ENCODE results near the gene HMX1.

Gene HMX1

GRCh38 chr4:8871417-8872401, at the start of gene HMX1:
Gene HMX1, minus strand, starts transcription at chr4:8871839. Its CDS starts 225 bp downstream, at chr4:8871614.
- DNase-seq, result no peak

DNA sequence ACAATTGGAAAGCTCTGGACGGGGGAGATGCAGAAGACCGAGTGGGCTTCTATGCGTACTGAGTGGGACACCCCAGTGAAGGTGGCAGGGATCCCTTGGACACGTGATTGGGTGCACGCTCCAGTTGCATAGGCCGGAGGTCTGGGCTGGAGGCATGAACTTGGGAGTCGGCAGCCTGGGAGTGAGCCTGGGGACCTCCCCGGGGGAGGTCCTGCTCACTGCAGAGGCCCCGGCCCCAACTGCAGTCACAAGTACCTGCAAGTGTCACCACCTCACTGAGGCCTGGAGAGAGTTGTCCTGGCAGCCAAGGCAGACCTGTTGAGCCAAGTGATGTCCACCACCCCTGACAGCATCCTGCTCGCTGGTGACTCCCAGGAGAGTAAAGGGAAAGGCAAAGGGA, 49.3 kb upstream of the HMX1 start:
- DNase-seq, result no peak

- no peak for DNase-seq
Measured at GRCh38 chr4:8920289-8920965, 48.8 kb upstream of the HMX1 start.

DNA sequence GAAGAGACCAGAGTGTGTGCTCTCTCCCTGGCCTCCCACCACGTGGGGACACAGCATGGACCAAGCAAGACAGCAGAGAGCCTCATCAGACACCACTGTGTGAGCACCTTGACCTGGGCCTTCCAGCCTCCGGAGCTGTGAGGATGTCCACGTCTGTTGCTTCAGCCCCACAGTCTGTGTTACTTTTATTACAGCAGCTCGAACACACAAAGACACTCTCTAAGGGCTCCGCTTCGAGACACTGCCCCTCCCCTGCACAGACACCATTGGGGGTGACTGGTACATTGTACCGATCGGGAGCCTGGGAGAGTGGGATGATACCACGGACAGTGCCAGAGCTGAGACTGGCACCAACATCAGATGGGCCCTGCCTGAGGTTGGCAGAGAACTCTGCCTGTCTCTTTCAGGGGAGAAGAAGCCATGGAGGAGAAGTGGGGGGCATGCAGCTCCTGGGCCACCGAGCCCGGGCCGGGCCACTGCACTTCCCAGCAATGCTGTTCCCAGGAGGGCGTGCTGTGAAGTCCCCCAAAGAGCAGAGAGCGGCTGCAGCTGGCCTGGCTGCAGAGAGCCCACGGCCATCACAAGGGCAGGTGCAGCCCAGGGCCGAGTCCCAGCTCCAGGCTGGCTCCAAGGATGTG, 48.1 kb upstream of the HMX1 start:
- no peak for DNase-seq

DNA sequence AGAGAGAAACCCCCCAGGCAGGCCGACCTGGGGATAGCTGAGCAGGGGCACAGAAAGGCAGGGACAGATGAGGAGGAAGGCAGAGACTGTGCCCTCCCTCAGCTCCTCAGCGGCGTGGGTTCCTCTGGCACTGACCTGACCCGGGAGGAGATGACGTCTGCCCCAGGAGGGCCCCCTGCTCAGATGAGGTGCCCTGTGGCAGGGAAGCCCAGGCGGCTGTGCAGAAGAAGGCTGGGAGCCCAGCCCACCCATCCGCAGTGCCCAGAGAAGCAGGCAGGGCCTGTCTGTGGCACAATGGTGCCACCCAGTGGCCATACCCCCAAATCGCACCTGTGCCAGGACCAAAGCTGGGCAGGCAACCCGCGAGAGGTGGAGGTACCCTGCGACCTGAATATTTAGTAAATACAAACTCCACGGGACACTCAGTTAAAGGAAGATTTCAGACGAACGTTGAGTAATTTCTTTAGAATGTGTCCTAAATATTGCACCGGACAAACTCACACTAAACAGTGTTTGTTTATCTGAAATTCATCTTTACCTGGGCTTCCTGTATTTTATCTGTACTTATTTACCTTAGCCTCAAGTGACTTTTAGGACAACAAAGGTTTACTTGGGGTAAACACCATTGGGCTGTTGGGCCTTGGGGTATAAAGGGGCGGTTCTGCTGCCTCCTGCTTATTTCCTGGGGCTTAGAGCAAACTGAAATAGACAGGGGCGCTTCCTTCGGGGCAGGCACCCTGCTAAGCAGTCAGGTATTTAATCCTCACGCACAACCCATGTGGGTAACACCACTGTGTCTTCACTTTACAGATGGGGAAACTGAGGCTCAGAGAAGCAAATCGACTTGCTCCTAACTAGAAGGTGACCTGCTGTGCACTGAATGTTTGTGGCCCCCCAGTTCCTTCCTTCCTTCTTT, 46.5 kb upstream of the HMX1 start:
- peak; percentile 49 for DNase-seq

GRCh38 chr4:8917321-8917811, 45.7 kb upstream of the HMX1 start:
- no peak for DNase-seq

GRCh38 chr4:8916906-8917305, 45.3 kb upstream of the HMX1 start:
- DNase-seq, result no peak

- DNase-seq, result no peak
Measured at GRCh38 chr4:8916351-8916885, 44.8 kb upstream of the HMX1 start.

DNA sequence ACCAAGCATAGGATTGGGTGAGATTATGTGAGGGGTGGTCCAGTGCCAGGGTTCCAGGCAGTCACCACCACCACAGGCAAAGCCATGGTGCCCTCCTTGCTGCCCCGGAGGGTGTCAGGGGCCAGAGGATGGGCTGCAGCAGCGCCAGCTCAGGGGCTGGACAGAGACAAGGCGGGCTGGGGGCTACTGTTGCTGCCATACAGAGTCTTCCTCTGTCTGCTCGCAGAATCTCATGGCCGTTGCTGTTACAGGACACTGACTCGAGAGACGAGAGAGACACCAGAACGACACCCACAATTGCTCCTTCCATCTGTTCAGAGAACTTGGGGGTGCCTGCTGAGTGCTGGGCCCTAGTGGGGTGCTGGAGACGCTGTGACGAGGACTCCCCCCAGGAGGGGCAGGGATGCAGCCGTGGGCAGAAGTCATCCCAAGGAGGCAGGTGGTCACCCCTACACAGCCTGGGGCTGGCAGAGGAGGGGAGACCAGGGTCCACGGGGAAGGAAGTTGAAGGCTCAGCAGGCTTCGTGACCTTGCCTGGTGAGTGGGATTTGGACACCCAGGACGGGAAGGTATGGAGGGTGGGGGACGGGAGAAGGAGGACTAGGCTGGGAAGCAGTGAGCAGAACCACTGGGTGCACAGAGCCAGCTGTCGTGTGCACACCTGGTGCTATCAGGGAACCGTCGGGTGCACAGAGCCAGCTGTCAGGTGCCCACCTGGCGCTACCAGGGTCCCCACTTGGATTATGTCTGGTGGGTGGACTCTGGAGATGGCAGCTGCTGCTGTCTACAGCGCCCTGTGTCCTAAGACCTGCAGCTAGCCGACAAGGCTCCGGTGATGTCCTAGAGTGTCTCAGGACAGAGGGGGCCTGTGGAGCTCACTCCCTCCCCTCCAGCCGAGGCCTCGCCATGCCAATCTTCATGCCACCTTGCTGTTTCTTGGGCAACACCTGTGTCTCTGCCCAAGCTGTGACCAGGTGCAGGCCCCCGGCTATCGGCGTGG, 43.9 kb upstream of the HMX1 start:
- DNase-seq, result no peak

- no peak for DNase-seq
Measured at GRCh38 chr4:8914461-8915171, 43.0 kb upstream of the HMX1 start.

GRCh38 chr4:8913858-8914460, 42.3 kb upstream of the HMX1 start:
- DNase-seq, result no peak

DNA sequence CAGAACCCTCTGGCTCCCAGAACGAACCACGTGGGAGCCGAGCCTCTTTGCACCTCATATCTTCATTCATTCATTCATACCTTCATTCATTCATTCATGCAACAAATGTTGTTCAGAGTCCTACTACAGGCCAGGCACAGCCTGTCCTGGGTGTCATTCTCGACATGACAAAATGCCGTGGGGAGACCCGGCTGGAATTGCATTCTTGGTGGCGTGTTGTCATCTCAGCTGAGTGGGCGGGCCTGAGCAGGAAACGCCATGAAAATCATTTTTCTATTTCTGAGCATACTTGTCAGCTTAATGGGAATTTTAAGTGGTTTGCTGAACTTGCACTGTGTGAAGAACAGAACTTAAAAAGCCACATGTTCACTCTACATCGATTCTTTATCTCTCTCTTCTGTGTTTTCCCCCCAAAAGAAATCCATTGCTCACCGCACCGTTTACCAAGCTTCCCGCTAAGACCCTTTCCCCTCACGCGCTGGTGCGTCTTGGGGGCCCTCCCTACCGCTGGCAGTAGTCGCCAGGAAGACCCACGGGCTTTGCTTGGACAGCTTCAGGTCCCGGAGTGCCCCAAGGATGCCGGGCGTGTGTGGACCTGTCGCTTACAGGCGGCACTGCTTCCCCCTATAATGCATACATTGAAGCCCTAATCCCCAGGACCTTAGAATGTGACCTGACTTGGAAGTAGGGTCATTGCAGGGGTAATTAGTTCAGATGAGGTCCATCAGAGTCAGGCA, 41.6 kb upstream of the HMX1 start:
- DNase-seq, result no peak

GRCh38 chr4:8912506-8912905, 40.9 kb upstream of the HMX1 start:
- no peak for DNase-seq

GRCh38 chr4:8912089-8912455, 40.4 kb upstream of the HMX1 start:
- DNase-seq, result no peak

DNA sequence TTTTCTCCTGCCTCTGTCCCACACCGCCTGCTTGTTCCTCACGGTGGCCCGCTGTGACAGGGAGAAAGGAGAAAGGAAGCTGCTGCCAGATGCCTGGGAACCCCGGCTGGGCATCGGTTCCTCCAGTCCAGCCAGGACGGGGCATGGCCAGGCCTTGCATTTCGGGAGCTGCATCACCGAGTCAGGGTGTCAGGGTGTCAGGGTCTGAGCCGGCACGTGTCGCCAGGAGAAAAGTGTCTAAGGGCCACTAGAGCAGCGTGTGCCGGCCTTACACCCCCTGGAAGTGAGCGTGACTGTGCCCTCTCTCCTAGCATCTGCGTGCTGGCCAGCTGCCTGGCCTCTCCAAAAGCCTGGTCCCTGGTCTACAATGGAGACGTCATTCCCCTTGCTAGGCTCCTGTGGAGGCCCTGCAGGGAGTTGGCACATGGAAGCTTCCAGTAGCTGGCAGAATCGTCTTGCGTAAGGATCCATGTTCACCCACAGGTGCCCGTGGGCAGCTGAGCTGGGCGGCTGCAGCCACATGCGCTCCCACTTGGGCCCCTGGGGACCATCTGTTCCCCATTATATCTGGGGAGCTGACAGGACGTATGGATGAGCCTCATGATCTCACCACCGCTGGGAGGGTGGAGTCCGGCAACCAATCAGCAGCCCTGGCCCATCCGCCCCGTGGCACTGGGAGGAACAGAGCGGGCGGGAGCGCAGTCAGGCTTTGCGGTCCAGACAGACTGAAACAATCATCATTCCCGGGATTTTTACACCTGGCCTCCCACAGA, 39.9 kb upstream of the HMX1 start:
- DNase-seq, result no peak

DNA sequence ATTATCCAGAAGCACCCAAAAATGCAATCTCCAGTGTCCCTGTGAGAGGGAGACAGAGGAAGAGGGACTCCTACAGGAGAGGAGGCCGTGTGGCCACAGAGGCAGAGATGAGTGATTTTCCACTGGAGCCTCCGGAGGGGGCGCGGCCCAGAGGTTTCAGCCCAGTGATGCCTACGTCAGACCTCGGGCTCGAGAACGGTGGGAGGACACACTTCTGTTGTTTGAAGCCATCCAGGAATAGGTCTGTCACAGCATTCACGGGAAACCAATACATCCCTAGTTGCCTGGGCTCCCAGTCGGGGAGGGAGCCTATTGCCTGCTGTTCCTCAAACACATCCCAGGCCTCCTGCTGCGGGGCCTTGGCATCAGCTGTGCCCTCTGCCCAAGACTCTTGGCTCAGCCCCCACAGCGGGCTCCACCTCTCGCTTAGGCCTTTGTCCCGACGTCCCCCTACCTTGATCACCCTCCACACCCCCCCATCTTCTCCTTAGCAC, 39.2 kb upstream of the HMX1 start:
- no peak for DNase-seq

DNA sequence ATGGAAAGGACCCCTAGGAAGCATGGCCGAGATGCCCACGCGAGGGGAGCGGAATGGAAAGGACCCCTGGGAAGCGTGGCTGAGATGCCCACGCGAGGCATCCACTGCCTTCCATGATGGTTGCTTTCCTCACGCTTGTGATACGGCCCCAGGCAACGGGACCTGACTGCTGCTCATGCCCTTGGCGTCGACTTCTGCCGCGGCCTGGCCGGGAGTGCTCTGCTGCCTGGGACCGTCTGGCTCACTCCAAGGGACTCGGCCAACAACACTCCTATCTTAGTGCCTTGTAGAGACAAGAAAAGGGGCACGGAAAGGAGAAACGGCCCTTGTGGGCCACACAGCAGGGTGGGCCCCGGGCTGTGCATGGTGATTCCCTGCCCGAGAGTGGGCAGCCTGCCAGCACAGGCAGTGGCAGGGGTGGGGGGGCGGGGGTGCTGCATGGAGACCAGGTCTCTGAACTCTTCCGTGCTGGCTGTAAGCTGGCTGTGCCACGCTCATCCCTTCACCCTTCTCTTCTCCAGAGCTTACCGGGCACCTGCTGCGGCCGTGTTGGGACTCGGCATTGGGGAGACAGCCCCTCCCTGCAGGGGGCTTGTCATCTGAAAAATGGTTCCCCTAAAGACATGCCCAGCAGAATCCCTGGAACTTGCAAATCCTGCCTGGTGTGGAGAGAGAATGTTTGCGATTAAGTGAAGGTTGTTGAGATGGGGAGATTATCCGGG, 38.6 kb upstream of the HMX1 start:
- no peak for DNase-seq

Data from CD4-positive, alpha-beta T cell treated with Interleukin-17A for 1 hour (primary cell).